ENCODE results near the gene C3orf22. TPM values are rescaled to one million over a fixed set of nuclear protein-coding genes. Genes with fewer than 3 reads are reported as not detected.
"Not testable (repeated sequence)": the region's sequence is repeated elsewhere in the genome, so short reads cannot be mapped to it uniquely, and the experiment has no call there.

C3orf22 gene
- total RNA-seq, 4 donors from 2014 or later: not detected

GRCh38 chr3:126537730-126538281 lies 20.9 kb downstream of the C3orf22 start:
- TF ChIP-seq CTCF (IDR thresholded peaks at IDR 0.05): no peak
- DNase-seq (ENCODE audit: low spot score) (no peak), ATAC-seq (ENCODE audit: low FRiP score) (no peak)

- DNase-seq (ENCODE audit: low spot score) (peak; percentile 10), ATAC-seq (ENCODE audit: low FRiP score) (no peak)
- no peak for TF ChIP-seq CTCF (IDR thresholded peaks at IDR 0.05)
Measured at GRCh38 chr3:126537116-126537729, 21.5 kb downstream of the C3orf22 start.

GRCh38 chr3:126536126-126536525 lies 22.6 kb downstream of the C3orf22 start:
- DNase-seq (ENCODE audit: low spot score) (no peak), ATAC-seq (ENCODE audit: low FRiP score) (no peak)
- TF ChIP-seq CTCF (IDR thresholded peaks at IDR 0.05): no peak

GRCh38 chr3:126535636-126536035 lies 23.1 kb downstream of the C3orf22 start:
- no peak for DNase-seq (ENCODE audit: low spot score)
- ATAC-seq (ENCODE audit: low FRiP score): no peak
- TF ChIP-seq CTCF (IDR thresholded peaks at IDR 0.05): no peak

- not testable (repeated sequence) for DNase-seq (ENCODE audit: low spot score); ATAC-seq (ENCODE audit: low FRiP score)
Measured at GRCh38 chr3:126534716-126535115, 24.0 kb downstream of the C3orf22 start.

- ATAC-seq (ENCODE audit: low FRiP score) (no peak), DNase-seq (ENCODE audit: low spot score) (no peak)
- TF ChIP-seq CTCF (IDR thresholded peaks at IDR 0.05): no peak
Measured at GRCh38 chr3:126533506-126533905, 25.2 kb downstream of the C3orf22 start.

GRCh38 chr3:126531051-126531330 lies 27.7 kb downstream of the C3orf22 start:
- TF ChIP-seq CTCF (IDR thresholded peaks at IDR 0.05): no peak
- DNase-seq (ENCODE audit: low spot score) (no peak), ATAC-seq (ENCODE audit: low FRiP score) (no peak)
